Kidney (tissue), 14 donors: Measurements from ENCODE around the gene PEA15. TPM values are rescaled to one million over a fixed set of nuclear protein-coding genes. Genes with fewer than 3 reads are reported as not detected.

ENCODE experiments used
- DNase-seq, 5 donors: peaks; one replicate each; pipeline ENCODE4 v3.0.0-alpha.2; 2013 to 2020
- FAIRE-seq: peaks from 2 replicates; lab custom pipeline; 2012; peaks lifted over from hg19 to GRCh38; lab: Jason Lieb, UNC
- H3K27ac ChIP-seq, 2 donors: one replicate each; pipeline ENCODE4 v1.7.0; 2013; ENCODE audit warnings: low read depth in 2 of 2, low read length in 2 of 2, inconsistent platforms in 1 of 2
- H3K27me3 ChIP-seq: one replicate; pipeline ENCODE4 v1.7.1; 2013; ENCODE audit warnings: low read length, inconsistent platforms; ENCODE audit not compliant: control insufficient read depth, insufficient read depth
- H3K36me3 ChIP-seq, 3 donors: one replicate each; pipeline versions ENCODE4 v1.7.0 to v1.7.1; 2013; ENCODE audit warnings: low read length in 3 of 3, control low read depth in 1 of 3, inconsistent platforms in 1 of 3; ENCODE audit not compliant: insufficient read depth in 3 of 3, control insufficient read depth in 2 of 3
- H3K4me1 ChIP-seq, 3 donors: one replicate each; pipeline versions ENCODE4 v1.7.0 to v1.7.1; 2013; ENCODE audit warnings: low read length in 3 of 3, inconsistent platforms in 1 of 3, low read depth in 1 of 3; ENCODE audit not compliant: control insufficient read depth in 2 of 3, insufficient read depth in 2 of 3
- H3K4me3 ChIP-seq, 3 donors: one replicate each; pipeline versions ENCODE4 v1.7.0 to v1.8.1; 2013; ENCODE audit warnings: low read length in 3 of 3, control low read depth in 1 of 3, inconsistent platforms in 1 of 3
- H3K9ac ChIP-seq, 3 donors: one replicate each; pipeline versions ENCODE4 v1.7.0 to v1.7.1; 2013; ENCODE audit warnings: low read length in 3 of 3, control low read depth in 1 of 3, inconsistent platforms in 1 of 3
- H3K9me3 ChIP-seq, 3 donors: one replicate each; pipeline versions ENCODE4 v1.7.0 to v1.7.1; 2013; ENCODE audit warnings: low read length in 3 of 3, control low read depth in 1 of 3, inconsistent platforms in 1 of 3; ENCODE audit not compliant: control insufficient read depth in 2 of 3, insufficient read depth in 1 of 3
- intact Hi-C: fragments of 100-400 bp; cut with DNase I; formaldehyde crosslinking; loops from one replicate; pipeline ENCODE4 v1.11.1; 2022
- polyA plus RNA-seq: library from polyadenylated mRNA; stranded (reverse); fragments of 350-450 nt; fragmentation: Illumina TruSeq; extraction: RNeasy Lipid Tissue Mini Kit (QIAGEN cat#74804); gene quantifications from one replicate; pipeline ENCODE4 v1.2.3, GENCODE V29; 2014; ENCODE audit warnings: low read depth, low replicate concordance; ENCODE audit not compliant: insufficient read depth
- total RNA-seq: library from RNA; stranded (reverse); fragmentation: NEBNext Ultra II Directional; extraction: Animal tissue kit (Norgen Biotek cat#: 25700); gene quantifications from one replicate; pipeline ENCODE4 v1.2.1, GENCODE V29; 2021
- TF ChIP-seq, protein P1 (sequence below): IDR thresholded peaks from 3 replicates; pipeline ENCODE4 v1.5.1; 2012; ENCODE audit warnings: mild to moderate bottlenecking, moderate library complexity, borderline replicate concordance; ENCODE audit not compliant: insufficient read depth; ENCODE audit errors: extremely low read depth
- donor health status: control.
- donor health status: control.
- donor health status: control.
- donor health status: control.
- donor health status: control.
- donor health status: DM: yes; HTN: yes; CAD: no.
- donor health status: Normal renal cell carcinoma (clear cell type).

PEA15 gene
- total and polyA plus RNA-seq, 2 donors from 2014 or later: 112 to 143 TPM

DNA sequence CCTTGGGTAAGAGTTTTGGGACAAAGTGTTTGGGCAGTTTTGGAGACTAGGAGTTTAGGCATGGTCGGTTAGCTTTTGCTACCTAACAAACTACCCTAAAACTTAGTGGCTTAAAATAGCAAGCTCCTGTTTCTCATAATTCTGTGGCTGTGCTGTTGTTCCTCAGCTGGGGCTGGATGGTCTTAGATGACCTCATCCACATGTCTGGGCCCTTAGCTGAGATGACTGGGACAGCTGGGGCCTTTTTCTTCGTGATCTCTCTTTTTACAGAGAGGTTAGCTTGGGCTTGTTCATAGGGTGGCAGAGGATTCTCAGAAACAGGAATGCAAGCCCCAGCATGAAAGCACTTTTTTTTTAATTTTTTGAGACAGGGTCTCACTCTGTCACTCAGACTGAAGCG lies 47.2 kb upstream of the PEA15 start:
- TF ChIP-seq, protein P1, sequence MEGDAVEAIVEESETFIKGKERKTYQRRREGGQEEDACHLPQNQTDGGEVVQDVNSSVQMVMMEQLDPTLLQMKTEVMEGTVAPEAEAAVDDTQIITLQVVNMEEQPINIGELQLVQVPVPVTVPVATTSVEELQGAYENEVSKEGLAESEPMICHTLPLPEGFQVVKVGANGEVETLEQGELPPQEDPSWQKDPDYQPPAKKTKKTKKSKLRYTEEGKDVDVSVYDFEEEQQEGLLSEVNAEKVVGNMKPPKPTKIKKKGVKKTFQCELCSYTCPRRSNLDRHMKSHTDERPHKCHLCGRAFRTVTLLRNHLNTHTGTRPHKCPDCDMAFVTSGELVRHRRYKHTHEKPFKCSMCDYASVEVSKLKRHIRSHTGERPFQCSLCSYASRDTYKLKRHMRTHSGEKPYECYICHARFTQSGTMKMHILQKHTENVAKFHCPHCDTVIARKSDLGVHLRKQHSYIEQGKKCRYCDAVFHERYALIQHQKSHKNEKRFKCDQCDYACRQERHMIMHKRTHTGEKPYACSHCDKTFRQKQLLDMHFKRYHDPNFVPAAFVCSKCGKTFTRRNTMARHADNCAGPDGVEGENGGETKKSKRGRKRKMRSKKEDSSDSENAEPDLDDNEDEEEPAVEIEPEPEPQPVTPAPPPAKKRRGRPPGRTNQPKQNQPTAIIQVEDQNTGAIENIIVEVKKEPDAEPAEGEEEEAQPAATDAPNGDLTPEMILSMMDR: no peak
- Histone ChIP-seq H3K36me3 (no peaks in the 10 kb centered on the region), H3K4me3 (no peak overlapping the region), H3K4me1 (no peaks in the 10 kb centered on the region), H3K27ac (no peak overlapping the region), H3K9me3 (no peaks in the 10 kb centered on the region), H3K27me3 (no peaks in the 10 kb centered on the region), H3K9ac (no peak overlapping the region)
- intact Hi-C loops: no loop called here
- no peak for DNase-seq
- no peak for FAIRE-seq

DNA sequence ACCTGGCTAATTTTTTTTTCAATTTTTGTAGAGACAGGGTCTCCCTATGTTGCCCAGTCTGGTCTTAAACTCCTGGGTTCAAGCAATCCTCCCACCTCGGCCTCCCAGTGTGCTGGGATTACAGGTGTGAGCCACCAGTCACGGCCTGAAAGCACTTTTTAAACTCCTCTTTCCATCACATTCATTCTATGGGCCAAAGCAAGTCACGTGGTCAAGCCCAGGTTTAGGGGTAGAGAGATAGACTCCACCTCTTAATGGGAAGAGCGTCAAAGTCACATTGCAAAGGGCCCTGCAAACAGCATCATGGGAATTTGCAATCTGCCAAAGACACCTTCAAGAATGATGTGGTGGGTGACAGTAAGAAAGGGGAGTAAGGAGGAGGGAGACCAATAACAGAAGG lies 46.6 kb upstream of the PEA15 start:
- no peaks in the 10 kb centered on the region for H3K27me3 ChIP-seq
- no peak overlapping the region for H3K9ac ChIP-seq
- H3K27ac ChIP-seq: no peak overlapping the region
- intact Hi-C loops: no loop called here
- H3K36me3 ChIP-seq: no peaks in the 10 kb centered on the region
- TF ChIP-seq, protein P1: no peak
- no peak overlapping the region for H3K4me3 ChIP-seq
- DNase-seq (no peak), FAIRE-seq (no peak)
- no peaks in the 10 kb centered on the region for H3K9me3 ChIP-seq
- peaks cover 0 to 2% (median 0%) of the 10 kb centered on the region in 3 donors for H3K4me1 ChIP-seq

DNA sequence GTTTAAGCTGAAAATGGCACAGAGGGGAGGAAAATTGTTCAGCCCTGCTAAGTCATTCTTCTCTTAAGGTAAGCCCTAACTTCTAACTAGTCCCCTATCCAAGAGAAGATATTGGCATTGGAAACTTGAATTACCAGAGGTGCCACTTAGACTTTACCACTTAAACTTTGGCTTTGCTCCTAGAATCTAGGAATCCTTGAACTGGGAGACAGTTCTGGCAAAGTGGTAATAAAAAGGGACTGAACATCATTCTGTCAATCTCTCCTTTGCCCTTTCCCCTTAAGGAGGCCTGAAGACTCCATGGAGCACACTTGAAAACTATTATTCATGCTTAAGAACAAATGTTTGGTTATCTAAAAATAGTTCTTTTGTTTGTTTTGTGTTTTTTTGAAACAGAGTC lies 45.3 kb upstream of the PEA15 start:
- Histone ChIP-seq H3K27me3 (no peaks in the 10 kb centered on the region), H3K9ac (no peak overlapping the region), H3K27ac (no peak overlapping the region), H3K36me3 (no peaks in the 10 kb centered on the region), H3K4me3 (no peak overlapping the region), H3K4me1 (peaks cover 0 to 2% (median 0%) of the 10 kb centered on the region in 3 donors), H3K9me3 (no peaks in the 10 kb centered on the region)
- TF ChIP-seq, protein P1: no peak
- FAIRE-seq (no peak), DNase-seq (no peak)
- intact Hi-C loops: no loop called here
